ENCODE results near the gene TMEM82. TPM values are rescaled to one million over a fixed set of nuclear protein-coding genes. Genes with fewer than 3 reads are reported as not detected.

The TMEM82 gene
- total and polyA plus RNA-seq, 12 donors = not detected

DNA sequence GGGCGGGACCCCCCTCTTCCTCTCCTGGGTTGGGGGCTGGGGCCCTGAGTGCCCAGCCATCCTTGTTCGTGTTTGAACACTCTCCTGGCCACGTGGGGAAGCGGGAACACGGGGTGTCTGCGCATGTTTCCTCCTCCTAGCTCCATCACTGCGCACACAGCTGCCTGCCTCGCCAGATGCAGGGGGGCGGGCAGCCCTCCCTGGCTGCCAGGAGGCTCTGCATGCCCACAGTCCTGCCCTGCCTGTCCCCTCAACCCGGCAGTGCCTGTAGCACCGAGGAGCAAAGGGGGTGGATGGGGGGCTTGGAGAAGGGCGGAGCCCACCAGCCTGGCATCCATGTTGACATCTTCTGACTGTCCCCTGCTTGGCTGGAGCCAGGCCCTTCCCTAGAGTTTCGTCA, 8.0 kb upstream of the TMEM82 start:
- Histone ChIP-seq H3K27ac (peak overlapping the region in 1 of 10 donors; percentile 92), H3K27me3 (no peaks in the 10 kb centered on the region), H3K9me3 (no peaks in the 10 kb centered on the region), H3K4me3 (no peak overlapping the region), H3K36me3 (peaks cover 0 to 62% (median 49%) of the 10 kb centered on the region in 9 donors), H3K4me1 (peaks cover 0 to 34% (median 21%) of the 10 kb centered on the region in 9 donors)
- DNase-seq (no peak), ATAC-seq (no peak)
- WGBS, 2 donors = 78 to 84% methylated on average over 13 of the region's 13 CpGs
- intact Hi-C loops (cut with DNase I) = loop anchor here in 1 of 10 donors (10.0 kb wide), 1 partner anchor 49 kb away; the partner anchor contains the start of gene PLEKHM2
- TF ChIP-seq CTCF (IDR thresholded peaks at IDR 0.05) = no peak

- no peaks in the 10 kb centered on the region for H3K9me3 ChIP-seq
- no peaks in the 10 kb centered on the region for H3K27me3 ChIP-seq
- WGBS, 2 donors = 68 to 78% methylated on average over 17 of the region's 17 CpGs
- peaks cover 0 to 34% (median 21%) of the 10 kb centered on the region in 9 donors for H3K4me1 ChIP-seq
- peaks cover 0 to 60% (median 43%) of the 10 kb centered on the region in 9 donors for H3K36me3 ChIP-seq
- peak in 1 of 8 donors; percentile 1 for ATAC-seq
- no peak overlapping the region for H3K4me3 ChIP-seq
- peak overlapping the region; percentile 71 to 92 (median 86) for H3K27ac ChIP-seq
- DNase-seq = no peak
- TF ChIP-seq CTCF (IDR thresholded peaks at IDR 0.05) = no peak
- intact Hi-C loops (cut with DNase I) = loop anchor here in 1 of 10 donors (10.0 kb wide), 1 partner anchor 50 kb away; the partner anchor contains the start of gene PLEKHM2
These were observed 7.4 kb upstream of the TMEM82 start for GRCh38 chr1:15734901-15735300.

GRCh38 chr1:15735304-15736037, 6.8 kb upstream of the TMEM82 start:
- intact Hi-C loops (cut with DNase I) = loop anchor here in 1 of 10 donors (10.0 kb wide), 1 partner anchor 51 kb away; the partner anchor contains the start of gene PLEKHM2
- DNase-seq = no peak
- Histone ChIP-seq H3K9me3 (no peaks in the 10 kb centered on the region), H3K27ac (peak overlapping the region; percentile 71 to 92 (median 86)), H3K4me3 (no peak overlapping the region), H3K4me1 (peaks cover 0 to 34% (median 21%) of the 10 kb centered on the region in 9 donors), H3K27me3 (no peaks in the 10 kb centered on the region), H3K36me3 (peaks cover 0 to 54% (median 37%) of the 10 kb centered on the region in 9 donors)
- no peak for TF ChIP-seq CTCF (IDR thresholded peaks at IDR 0.05)
- 58 to 65% methylated on average over 10 to 12 of the region's 12 CpGs for WGBS, 2 donors
- peak in 7 of 8 donors; percentile 5 to 43 (median 36) for ATAC-seq

GRCh38 chr1:15736038-15736891, 6.0 kb upstream of the TMEM82 start, which contains the start of gene SLC25A34:
SLC25A34 (plus strand) TSS chr1:15736258; CDS start chr1:15736486, 228 bp downstream.
- Histone ChIP-seq H3K9me3 (no peaks in the 10 kb centered on the region), H3K27ac (peak within 1 kb of the TSS; percentile 71 to 92 (median 86)), H3K4me3 (peak within 1 kb of the TSS in 9 of 10 donors; percentile 22 to 42 (median 30)), H3K36me3 (peaks cover 0 to 46% (median 29%) of the 10 kb centered on the region in 9 donors), H3K4me1 (peaks cover 0 to 37% (median 21%) of the 10 kb centered on the region in 9 donors), H3K27me3 (no peaks in the 10 kb centered on the region)
- ATAC-seq (peak; percentile 73 to 92 (median 84)), DNase-seq (peak; percentile 79 to 83)
- TF ChIP-seq CTCF (IDR thresholded peaks at IDR 0.05) = no peak
- intact Hi-C loops (cut with DNase I) = loop anchor here in 1 of 10 donors (10.0 kb wide), 1 partner anchor 51 kb away; the partner anchor contains the start of gene PLEKHM2
- whole genome bisulfite sequencing, 2 donors = 56 to 68% methylated on average over 35 of the region's 35 CpGs

Data from heart right ventricle (tissue), 16 donors.